ENCODE results near the gene ARHGEF7.

ARHGEF7 gene

GRCh38 chr13:111312944-111313590 is 198.0 kb downstream of the ARHGEF7 start:
- no peak for DNase-seq

GRCh38 chr13:111313911-111314425 is 198.9 kb downstream of the ARHGEF7 start:
- DNase-seq, result no peak

- DNase-seq, result no peak
These were observed 199.7 kb downstream of the ARHGEF7 start for GRCh38 chr13:111314852-111315251.

GRCh38 chr13:111315347-111315995 is 200.4 kb downstream of the ARHGEF7 start:
- DNase-seq, result no peak

GRCh38 chr13:111316161-111316730 is 201.1 kb downstream of the ARHGEF7 start:
- no peak for DNase-seq

GRCh38 chr13:111317042-111317550 is 202.0 kb downstream of the ARHGEF7 start:
- no peak for DNase-seq

GRCh38 chr13:111317571-111318345 is 202.6 kb downstream of the ARHGEF7 start:
- no peak for DNase-seq

- no peak for DNase-seq
These were observed 203.3 kb downstream of the ARHGEF7 start for GRCh38 chr13:111318386-111318785.

- DNase-seq, result no peak
These were observed 204.4 kb downstream of the ARHGEF7 start for GRCh38 chr13:111319521-111319920.

- no peak for DNase-seq
These were observed 205.1 kb downstream of the ARHGEF7 start, which contains the start of gene TEX29 for GRCh38 chr13:111319998-111320911. TSS of gene TEX29 (plus strand) at chr13:111320642. CDS start at chr13:111320891, 249 bp downstream.

GRCh38 chr13:111322001-111322915 is 207.1 kb downstream of the ARHGEF7 start:
- DNase-seq, result no peak

GRCh38 chr13:111322916-111323331 is 207.8 kb downstream of the ARHGEF7 start:
- no peak for DNase-seq

GRCh38 chr13:111323549-111323948 is 208.4 kb downstream of the ARHGEF7 start:
- DNase-seq, result no peak

- DNase-seq, result no peak
These were observed 209.0 kb downstream of the ARHGEF7 start for GRCh38 chr13:111323950-111324651.

- DNase-seq, result no peak
These were observed 209.6 kb downstream of the ARHGEF7 start for GRCh38 chr13:111324736-111325135.

GRCh38 chr13:111325146-111325890 is 210.2 kb downstream of the ARHGEF7 start:
- DNase-seq, result no peak

- DNase-seq, result no peak
These were observed 211.0 kb downstream of the ARHGEF7 start for GRCh38 chr13:111325941-111326620.

- DNase-seq, result no peak
These were observed 211.5 kb downstream of the ARHGEF7 start for GRCh38 chr13:111326621-111326965.
